GM12878 (cell line): ENCODE data around the gene PLA2G6.

ENCODE experiments used
- GABPA ChIP-seq: IDR thresholded peaks from 2 replicates; pipeline ENCODE4 v1.6.1; 2014; ENCODE audit warnings: antibody characterized with exemption, low read depth, mild to moderate bottlenecking, inconsistent platforms
- PAX8 ChIP-seq: fragments of 450-650 bp; IDR thresholded peaks from 2 replicates; pipeline ENCODE4 v1.6.1; 2017; ENCODE audit warnings: mild to moderate bottlenecking, moderate library complexity
- POLR2AphosphoS5 ChIP-seq: IDR thresholded peaks from 2 replicates; pipeline ENCODE4 v1.6.1; 2011; ENCODE audit warnings: mild to moderate bottlenecking, low read length, inconsistent platforms
- USF2 ChIP-seq: IDR thresholded peaks from 2 replicates; pipeline ENCODE4 v1.6.1; 2011; ENCODE audit warnings: low read depth, low read length, improper control_type of control experiment, borderline replicate concordance

GRCh38 chr22:38191055-38191454, 9.4 kb upstream of the PLA2G6 start:
- TF ChIP-seq GABPA, result no peak
- no peak for TF ChIP-seq USF2
- TF ChIP-seq PAX8, result no peak
- no peak for TF ChIP-seq POLR2AphosphoS5
